Uterus (tissue), 2 donors: ENCODE measurements around the gene ACIN1.

Experiments used
- CTCF ChIP-seq, 4 experiments: fragments of 200-600 bp in 2 of 4; fragments of 450-650 bp in 2 of 4; sonication (generic) in 2 of 4; IDR thresholded peaks; one replicate each; pipeline ENCODE4 v1.5.1; 2016 to 2019; ENCODE audit warnings: antibody characterized with exemption in 4 of 4, mild to moderate bottlenecking in 2 of 4, moderate library complexity in 1 of 4
- POLR2A ChIP-seq, 2 donors: fragments of 450-650 bp; IDR thresholded peaks; one replicate each; pipeline ENCODE4 v1.6.1; 2016; ENCODE audit warnings: antibody characterized with exemption in 2 of 2, mild to moderate bottlenecking in 1 of 2, moderate library complexity in 1 of 2

GRCh38 chr14:23080474-23080873 lies 14.5 kb downstream of the ACIN1 start:
- TF ChIP-seq POLR2A (IDR thresholded peaks at IDR 0.05) (no peak), CTCF (IDR thresholded peaks at IDR 0.05) (no peak)
